Stimulated activated CD4-positive, alpha-beta T cell treated with anti-CD3 and anti-CD28 coated beads, Interleukin-1b, Interleukin-23, amount 100 ng/mL, for 24 hours (primary cell): ENCODE results near the gene COG5.
"Not testable (repeated sequence)": the region's sequence is repeated elsewhere in the genome, so short reads cannot be mapped to it uniquely, and the experiment has no call there.

Source experiments
- DNase-seq, 4 experiments: peaks; one replicate each; pipeline ENCODE4 v3.0.0-alpha.2; 2020; ENCODE audit warnings: low read depth in 4 of 4, low spot score in 1 of 4

Gene COG5

GRCh38 chr7:107165341-107165740 lies 398.4 kb downstream of the COG5 start:
- DNase-seq: no peak

GRCh38 chr7:107164092-107164491 lies 399.6 kb downstream of the COG5 start:
- no peak for DNase-seq

- DNase-seq: no peak
Measured at GRCh38 chr7:107162475-107162874, 401.2 kb downstream of the COG5 start.

DNA sequence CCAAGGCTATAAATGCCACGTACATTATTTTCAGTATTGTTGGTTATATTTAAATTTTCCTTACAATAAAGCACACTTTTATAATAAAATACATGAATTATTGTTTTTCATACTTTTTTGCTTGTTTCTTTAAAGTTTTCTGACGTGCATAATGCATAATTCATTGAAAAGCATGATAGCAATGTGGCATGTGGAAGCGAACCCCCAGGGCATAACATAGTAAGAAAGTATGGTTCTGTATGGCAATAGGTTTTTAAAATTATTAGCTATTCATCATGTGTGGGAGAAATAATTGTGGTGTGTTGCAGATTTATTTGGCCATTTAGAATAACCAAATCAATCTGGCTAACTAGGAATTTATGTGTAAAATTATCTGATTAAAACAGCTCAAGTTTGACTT lies 402.3 kb downstream of the COG5 start:
- DNase-seq: no peak

DNA sequence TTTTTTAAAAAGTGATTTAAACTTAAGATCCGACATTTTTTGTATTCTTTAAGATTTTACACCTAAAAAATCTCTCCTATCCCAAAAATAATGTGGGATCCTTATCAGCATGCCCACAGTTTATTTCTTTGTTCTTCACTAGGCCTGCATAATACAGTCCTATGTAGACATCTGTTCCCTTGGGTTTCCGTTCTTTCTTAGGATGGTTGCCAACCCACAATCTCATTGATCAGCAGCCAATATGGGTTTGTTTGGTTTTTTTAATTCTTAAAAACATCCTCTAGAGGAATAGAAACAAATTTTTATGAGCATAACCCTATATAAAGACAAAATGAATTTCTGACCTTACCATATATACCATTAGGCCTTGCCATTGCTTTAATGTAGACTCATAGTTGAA lies 403.3 kb downstream of the COG5 start:
- DNase-seq: no peak

DNA sequence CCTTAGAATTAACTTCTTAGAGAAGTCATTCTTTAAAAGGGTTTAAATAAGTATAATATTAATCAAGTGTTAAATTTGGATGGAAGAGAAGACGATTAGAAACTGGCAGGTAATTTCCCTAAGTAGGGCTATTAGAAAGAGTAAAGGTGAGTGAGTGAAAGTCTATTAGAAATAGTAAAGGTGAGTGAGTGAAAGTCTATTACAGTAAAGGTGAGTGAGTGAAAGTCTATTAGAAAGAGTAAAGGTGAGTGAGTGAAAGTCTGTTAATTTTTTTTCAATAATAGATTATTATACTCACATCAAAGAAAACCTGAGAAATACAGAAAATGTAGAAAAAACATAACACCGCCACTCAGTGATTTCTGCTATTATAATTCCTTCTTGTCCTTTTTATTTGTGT lies 405.7 kb downstream of the COG5 start:
- no peak for DNase-seq

DNA sequence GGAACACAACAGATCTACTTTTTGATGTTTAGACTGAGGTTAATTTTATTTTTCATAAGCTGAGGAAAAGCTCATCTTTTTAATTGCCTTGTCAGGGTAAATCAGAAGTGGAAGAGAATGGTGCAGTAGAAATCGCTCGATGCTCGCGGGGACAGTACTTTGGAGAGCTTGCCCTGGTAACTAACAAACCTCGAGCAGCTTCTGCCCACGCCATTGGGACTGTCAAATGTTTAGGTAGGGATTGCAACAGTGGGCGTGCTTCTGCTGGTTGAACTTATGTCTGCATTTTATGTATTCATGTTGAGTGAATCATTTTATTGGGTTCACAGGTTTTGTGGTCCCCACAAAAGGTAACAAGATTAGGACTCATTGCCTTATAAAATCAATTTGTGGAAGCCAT lies 406.6 kb downstream of the COG5 start:
- DNase-seq: no peak

DNA sequence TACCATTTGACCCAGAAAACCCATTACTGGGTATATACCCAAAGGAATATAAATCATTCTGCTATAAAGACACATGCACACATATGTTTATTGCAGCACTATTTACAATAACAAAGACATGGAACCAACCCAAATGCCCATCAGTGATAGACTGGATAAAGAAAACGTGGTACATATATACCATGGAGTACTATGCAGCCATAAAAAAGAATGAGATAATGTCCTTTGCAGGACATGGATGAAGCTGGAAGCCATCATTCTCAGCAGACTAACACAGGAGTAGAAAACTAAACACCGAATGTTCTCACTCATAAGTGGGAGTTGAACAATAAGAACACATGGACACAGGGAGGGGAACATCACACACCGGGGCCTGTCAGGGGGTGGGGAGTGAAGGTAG lies 408.0 kb downstream of the COG5 start:
- not testable (repeated sequence) for DNase-seq

- no peak for DNase-seq
Measured at GRCh38 chr7:107154826-107155225, 408.9 kb downstream of the COG5 start.

DNA sequence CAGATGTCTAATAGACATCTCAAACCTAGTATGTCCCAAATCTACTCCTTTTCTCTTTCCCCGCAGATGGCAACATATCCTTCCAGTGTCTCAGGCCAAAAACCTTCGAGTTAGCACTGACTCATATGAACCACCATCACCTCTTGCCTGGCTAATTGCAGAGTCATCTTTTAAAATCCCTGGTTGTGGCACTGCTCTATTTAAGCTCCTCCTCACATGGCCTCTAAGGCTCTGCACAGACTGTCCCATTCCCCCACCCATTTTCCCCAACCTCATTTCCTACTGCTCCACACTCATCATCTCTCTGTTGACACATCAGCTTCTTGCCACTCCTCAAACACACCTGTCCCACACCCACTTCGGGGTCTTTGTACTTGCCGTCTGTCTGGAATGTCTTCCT lies 411.7 kb downstream of the COG5 start:
- DNase-seq: no peak
